GM20000 (cell line): ENCODE measurements around the gene TBC1D8.
"Not testable (repeated sequence)": the region's sequence is repeated elsewhere in the genome, so short reads cannot be mapped to it uniquely, and the experiment has no call there.

Source experiments
- DNase-seq: peaks from one replicate; pipeline ENCODE4 v3.0.0; 2012; ENCODE audit warnings: low spot score
- TF ChIP-seq, protein P1 (sequence below): IDR thresholded peaks from 2 replicates; pipeline ENCODE4 v1.5.1; 2012; ENCODE audit warnings: mild to moderate bottlenecking, control low read depth; ENCODE audit errors: extremely low read depth, missing control alignments

TBC1D8 gene

DNA sequence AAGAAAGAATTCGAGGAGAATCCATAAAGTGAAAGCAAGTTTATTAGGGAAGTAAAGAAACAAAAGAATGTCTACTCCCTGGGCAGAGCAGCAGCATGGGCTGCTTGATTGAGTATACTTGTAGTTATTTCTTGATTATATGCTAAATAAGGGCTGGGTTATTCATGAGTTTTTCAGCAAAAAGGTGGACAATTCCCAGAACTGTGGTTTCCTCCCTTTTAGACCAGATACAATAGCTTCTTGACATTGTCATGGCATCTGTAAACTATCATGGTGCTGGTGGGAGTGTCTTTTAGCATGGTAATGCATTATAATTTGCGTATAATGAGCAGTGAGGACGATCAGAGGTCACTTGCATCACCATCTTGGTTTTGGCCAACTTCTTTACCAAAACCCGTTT, 25.6 kb upstream of the TBC1D8 start:
- TF ChIP-seq, protein P1, sequence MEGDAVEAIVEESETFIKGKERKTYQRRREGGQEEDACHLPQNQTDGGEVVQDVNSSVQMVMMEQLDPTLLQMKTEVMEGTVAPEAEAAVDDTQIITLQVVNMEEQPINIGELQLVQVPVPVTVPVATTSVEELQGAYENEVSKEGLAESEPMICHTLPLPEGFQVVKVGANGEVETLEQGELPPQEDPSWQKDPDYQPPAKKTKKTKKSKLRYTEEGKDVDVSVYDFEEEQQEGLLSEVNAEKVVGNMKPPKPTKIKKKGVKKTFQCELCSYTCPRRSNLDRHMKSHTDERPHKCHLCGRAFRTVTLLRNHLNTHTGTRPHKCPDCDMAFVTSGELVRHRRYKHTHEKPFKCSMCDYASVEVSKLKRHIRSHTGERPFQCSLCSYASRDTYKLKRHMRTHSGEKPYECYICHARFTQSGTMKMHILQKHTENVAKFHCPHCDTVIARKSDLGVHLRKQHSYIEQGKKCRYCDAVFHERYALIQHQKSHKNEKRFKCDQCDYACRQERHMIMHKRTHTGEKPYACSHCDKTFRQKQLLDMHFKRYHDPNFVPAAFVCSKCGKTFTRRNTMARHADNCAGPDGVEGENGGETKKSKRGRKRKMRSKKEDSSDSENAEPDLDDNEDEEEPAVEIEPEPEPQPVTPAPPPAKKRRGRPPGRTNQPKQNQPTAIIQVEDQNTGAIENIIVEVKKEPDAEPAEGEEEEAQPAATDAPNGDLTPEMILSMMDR = no peak
- DNase-seq = no peak

DNA sequence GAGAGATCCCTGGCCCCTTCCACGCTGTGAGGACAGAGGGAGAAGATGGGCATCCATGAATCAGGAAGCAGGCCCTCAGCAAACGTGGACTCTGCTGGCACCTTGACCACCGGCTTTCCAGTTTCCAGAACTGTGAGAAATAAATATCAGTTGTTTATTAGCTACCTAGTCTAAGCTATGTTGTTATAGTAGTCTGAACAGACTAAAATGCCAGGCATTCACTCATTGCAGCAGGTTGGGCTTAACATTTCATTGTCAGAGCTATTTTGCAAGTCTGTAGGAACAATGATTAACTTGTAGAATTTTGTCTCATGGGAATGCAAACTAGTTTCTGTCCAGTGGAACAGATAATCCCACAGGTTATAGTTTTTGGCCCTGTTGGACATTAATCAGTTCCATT, 24.8 kb upstream of the TBC1D8 start:
- TF ChIP-seq, protein P1 = no peak
- no peak for DNase-seq

- peak; percentile 32 for DNase-seq
- TF ChIP-seq, protein P1 = no peak
These were observed 22.6 kb upstream of the TBC1D8 start for GRCh38 chr2:101173707-101174295.

DNA sequence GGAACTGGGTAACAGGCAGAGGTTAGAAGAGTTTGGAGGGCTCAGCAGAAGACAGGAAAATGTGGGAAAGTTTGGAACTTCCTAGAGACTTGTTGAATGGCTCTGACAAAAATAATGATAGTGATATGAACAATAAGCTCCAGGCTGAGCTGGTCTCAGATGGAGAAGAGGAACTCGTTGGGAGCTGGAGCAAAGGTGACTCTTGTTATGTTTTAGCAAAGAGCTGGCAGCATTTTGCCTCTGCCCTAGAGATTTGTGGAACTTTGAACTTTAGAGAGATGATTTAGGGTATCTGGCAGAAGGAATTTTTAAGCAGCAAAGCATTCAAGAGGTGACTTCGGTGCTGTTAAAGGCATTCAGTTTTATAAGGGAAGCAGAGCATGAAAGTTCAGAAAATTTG, 18.6 kb upstream of the TBC1D8 start:
- not testable (repeated sequence) for DNase-seq

DNA sequence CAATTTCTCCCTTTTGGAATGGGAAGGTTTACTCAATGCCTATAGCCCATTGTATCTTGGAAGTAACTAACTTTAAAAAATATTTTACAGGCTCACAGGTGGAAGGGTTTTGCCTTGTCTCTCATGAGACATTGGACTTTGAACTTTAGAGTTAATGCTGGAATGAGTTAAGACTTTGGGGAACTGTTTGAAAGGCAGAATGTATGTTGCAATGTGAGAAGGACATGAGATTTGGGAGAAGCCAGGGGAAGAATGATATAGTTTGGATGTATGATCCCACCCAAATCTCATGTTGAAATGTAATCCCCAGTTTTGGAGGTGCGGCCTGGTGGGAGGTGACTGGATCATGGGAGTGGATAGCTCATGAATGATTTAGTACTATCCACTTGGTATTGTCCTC, 17.5 kb upstream of the TBC1D8 start:
- DNase-seq = no peak
- TF ChIP-seq, protein P1 = no peak

DNA sequence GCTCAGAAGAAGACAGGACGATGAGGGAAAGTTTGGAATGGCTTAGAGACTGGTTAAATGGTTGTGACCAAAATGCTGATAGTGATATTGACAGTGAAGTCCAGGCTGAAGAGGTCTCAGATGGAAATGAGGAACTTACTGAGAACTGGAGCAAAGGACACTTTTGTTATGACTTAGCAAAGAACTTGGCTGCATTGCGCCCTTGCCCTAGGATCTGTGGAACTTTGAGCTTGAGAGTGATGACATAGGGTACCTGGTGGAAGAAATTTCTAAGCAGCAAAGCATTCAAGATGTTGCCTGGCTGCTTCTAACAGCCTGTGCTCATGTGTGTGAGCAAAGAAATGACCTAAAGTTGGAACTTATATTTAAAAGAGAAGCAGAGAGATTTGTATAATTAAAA, 16.4 kb upstream of the TBC1D8 start:
- not testable (repeated sequence) for DNase-seq

DNA sequence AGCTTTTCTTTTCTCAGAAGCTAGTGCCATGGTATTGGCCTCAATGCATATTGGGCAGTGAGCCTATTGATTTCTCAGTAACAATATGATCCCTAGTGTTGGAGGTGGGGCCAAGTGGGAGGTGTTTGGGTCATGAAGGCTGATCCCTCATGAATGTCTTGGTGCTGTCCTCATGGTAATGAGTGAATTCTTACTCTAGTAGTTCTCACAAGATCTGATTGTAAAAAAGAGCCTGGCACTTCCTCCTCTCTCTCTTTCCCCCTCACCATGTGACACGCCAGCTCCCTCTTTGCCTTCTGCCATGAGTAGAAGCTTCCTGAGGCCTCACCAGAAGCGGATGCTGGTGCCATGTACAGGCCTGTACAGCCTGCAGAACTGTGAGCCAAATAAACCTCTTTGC, 12.8 kb upstream of the TBC1D8 start:
- TF ChIP-seq, protein P1 = no peak

DNA sequence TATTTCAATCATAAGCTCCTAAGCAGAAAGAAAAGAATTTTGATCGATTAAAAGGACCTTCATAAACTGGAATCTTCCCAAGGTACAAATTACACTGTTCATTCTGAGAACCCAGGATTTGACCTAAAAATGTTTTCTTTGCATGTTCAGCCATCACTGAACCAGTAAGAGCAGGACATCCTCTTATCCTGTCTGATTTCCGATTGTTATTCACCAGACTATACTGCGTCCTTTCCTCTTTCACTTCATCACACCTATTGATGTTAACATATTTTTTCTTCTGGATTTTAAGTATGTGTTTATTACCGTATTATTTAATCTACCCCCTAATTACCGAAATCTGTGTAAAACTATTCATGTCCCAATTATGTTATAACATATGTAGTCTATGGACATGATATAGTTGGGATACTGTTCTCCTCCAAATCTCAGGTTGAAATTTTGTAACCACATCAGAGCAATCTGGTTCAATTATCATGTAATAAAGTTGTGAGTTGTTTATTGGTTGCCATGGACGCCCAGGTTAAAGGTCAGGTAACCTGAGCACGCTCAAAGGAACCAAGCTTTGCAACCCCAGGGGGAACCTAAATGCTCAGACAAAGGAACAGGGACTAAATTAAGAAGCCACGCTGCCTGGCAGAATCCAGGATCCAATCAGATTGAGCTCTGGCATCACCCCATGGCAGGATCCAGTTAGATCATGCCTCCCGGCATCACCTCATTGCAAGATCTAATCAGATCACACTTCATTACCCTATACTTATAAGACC, 11.6 kb upstream of the TBC1D8 start:
- TF ChIP-seq, protein P1 = no peak
- DNase-seq = no peak

More for the DNA sequence above, 12.8 kb upstream of the TBC1D8 start:
- DNase-seq = no peak
